ENCODE measurements around the gene SLC29A4. TPM values are rescaled to one million over a fixed set of nuclear protein-coding genes. Genes with fewer than 3 reads are reported as not detected.
A peak's percentile ranks its signal among the peaks of the same experiment; 100 is the strongest.

SLC29A4 gene
- total and polyA plus RNA-seq, 8 donors: 2.4 to 8.2 (median 3.9) TPM

DNA sequence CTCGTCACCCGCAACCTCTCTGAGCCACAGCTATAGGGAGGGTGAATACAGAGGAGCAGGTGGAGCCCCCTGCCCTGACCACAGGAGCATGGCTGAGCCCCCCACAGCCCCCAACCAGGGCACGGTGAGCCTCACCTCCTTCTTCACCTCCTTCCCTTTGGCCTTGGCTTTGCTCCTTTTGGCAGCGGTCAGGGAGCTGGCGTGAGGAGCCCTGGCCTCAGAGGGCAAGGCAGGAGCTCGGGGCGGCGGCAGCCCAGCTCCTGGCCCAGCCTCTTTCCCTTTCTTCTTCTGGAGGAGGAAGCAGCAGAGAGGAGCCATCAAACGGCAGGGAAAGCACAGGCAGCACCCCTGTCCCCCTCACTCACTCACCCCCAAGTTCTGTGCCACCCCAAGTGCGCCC, 42.2 kb downstream of the SLC29A4 start:
- peaks cover 57 to 100% (median 97%) of the 10 kb centered on the region in 4 donors for H3K36me3 ChIP-seq
- no peak overlapping the region for H3K4me3 ChIP-seq
- H3K4me1 ChIP-seq: no peaks in the 10 kb centered on the region
- WGBS, 5 donors: 90 to 95% (median 93%) methylated on average over 9 to 10 of the region's 10 CpGs
- H3K9me3 ChIP-seq: no peaks in the 10 kb centered on the region
- no peak overlapping the region for H3K27ac ChIP-seq
- no peaks in the 10 kb centered on the region for H3K27me3 ChIP-seq
- DNase-seq: no peak
- intact Hi-C loops (cut with DNase I; ENCODE audit: low total_unique reads): no loop called here
- TF ChIP-seq EP300 (IDR thresholded peaks at IDR 0.05) (no peak), POLR2AphosphoS5 (IDR thresholded peaks at IDR 0.05) (no peak), POLR2A (IDR thresholded peaks at IDR 0.05) (no peak)
- TF ChIP-seq, protein P1, sequence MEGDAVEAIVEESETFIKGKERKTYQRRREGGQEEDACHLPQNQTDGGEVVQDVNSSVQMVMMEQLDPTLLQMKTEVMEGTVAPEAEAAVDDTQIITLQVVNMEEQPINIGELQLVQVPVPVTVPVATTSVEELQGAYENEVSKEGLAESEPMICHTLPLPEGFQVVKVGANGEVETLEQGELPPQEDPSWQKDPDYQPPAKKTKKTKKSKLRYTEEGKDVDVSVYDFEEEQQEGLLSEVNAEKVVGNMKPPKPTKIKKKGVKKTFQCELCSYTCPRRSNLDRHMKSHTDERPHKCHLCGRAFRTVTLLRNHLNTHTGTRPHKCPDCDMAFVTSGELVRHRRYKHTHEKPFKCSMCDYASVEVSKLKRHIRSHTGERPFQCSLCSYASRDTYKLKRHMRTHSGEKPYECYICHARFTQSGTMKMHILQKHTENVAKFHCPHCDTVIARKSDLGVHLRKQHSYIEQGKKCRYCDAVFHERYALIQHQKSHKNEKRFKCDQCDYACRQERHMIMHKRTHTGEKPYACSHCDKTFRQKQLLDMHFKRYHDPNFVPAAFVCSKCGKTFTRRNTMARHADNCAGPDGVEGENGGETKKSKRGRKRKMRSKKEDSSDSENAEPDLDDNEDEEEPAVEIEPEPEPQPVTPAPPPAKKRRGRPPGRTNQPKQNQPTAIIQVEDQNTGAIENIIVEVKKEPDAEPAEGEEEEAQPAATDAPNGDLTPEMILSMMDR (IDR thresholded peaks at IDR 0.05): no peak

DNA sequence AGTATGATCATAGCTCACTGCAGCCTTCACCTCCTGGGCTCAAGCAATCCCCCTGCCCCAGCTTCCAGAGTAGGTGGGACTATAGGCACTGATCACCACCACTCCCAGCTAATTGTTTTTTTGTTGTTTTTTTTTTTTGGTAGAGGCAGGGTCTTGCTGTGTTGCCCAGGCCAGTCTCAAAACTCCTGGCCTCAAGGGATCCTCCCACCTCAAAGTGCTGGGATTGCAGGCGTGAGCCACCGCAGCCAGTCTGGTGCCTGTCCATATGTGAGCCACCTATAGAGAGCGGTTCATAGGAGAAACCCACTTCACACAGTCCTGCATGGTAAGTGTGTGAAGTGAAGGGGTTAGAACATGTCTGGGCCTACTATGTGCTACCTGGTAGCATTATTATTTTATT, 47.5 kb downstream of the SLC29A4 start:
- Histone ChIP-seq H3K27ac (no peak overlapping the region), H3K9me3 (no peaks in the 10 kb centered on the region), H3K4me3 (no peak overlapping the region), H3K36me3 (peaks cover 46 to 97% (median 96%) of the 10 kb centered on the region in 4 donors), H3K27me3 (no peaks in the 10 kb centered on the region), H3K4me1 (peaks cover 0 to 25% (median 9%) of the 10 kb centered on the region in 4 donors)
- intact Hi-C loops (cut with DNase I; ENCODE audit: low total_unique reads): no loop called here
- DNase-seq: no peak
- 96 to 100% (median 100%) methylated on average over 3 of the region's 3 CpGs for WGBS, 5 donors
- TF ChIP-seq EP300 (IDR thresholded peaks at IDR 0.05) (no peak), POLR2AphosphoS5 (IDR thresholded peaks at IDR 0.05) (no peak), POLR2A (IDR thresholded peaks at IDR 0.05) (no peak)
- TF ChIP-seq, protein P1 (IDR thresholded peaks at IDR 0.05): no peak

DNA sequence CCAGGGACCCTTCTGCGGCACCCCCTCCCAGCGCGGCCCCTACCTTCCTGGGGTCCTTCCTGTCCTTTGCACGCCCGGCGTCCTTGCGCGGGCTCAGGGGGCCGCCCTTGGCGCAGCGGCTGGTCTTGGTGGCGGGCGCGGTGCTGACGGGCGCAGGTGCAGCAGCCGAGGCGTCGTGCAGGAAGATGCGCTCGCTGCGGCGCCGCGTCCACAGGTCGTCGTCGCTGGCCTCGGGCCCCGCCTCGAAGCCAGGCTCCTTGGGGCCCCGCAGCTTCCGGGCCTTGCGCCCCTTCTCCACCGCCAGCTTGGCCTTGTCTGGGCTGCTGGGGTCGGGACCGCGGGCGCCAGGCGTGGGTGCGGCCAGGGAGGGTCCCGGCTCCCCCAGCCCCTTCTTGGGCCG, 49.8 kb downstream of the SLC29A4 start:
- intact Hi-C loops (cut with DNase I; ENCODE audit: low total_unique reads): no loop called here
- WGBS, 5 donors: 84 to 92% (median 90%) methylated on average over 12 to 43 of the region's 43 CpGs
- peaks cover 0 to 25% (median 9%) of the 10 kb centered on the region in 4 donors for H3K4me1 ChIP-seq
- peaks cover 0 to 12% (median 8%) of the 10 kb centered on the region in 4 donors for H3K9me3 ChIP-seq
- H3K27ac ChIP-seq: no peak overlapping the region
- TF ChIP-seq, protein P1 (IDR thresholded peaks at IDR 0.05): no peak
- TF ChIP-seq POLR2A (IDR thresholded peaks at IDR 0.05) (no peak), EP300 (IDR thresholded peaks at IDR 0.05) (no peak), POLR2AphosphoS5 (IDR thresholded peaks at IDR 0.05) (no peak)
- H3K27me3 ChIP-seq: no peaks in the 10 kb centered on the region
- no peak for DNase-seq
- H3K36me3 ChIP-seq: peaks cover 57 to 97% (median 97%) of the 10 kb centered on the region in 4 donors
- no peak overlapping the region for H3K4me3 ChIP-seq

DNA sequence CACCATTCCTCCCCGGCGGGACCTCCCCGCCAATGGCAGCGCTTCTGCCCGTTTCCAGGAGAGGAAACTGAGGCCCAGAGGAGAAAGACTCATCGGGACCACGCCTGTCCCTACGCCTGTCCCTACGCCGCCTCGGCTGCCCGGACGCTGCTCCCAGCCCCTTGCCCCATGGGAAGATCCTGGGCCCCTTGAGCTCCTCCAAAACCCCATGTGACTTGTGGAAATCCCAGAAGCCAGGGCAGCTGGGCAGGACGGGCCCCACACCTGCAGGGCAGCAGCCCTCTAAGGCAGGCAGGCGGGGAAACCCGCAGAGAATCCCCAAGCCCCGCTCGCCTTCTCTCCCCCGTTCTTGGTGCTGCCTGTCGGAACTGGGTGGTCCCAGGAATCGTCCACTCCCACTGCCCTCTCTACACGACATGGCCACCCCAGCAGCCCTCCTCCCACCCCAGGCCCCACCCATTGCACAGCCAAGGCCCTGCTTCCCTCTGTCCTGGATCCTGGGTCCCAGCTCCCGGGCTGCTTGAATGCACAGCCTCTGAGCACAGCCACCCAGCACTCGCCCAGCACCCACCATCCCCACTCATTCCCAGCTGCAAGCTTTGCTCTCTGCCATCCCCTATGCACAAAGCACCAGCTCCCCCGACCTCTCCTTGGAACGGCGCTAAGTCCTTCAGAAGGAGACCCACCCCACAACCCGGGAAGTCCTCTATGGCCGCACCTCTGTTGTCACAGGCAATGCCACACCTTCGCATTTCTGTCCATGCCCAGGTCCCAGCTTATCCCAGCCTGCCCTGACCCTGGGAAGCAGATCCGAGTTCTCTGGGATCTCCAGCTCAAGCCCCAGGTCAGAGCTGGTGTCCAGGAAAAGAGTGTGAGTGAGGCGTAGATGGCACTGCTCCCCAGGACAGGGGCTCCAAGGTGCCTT, 50.6 kb downstream of the SLC29A4 start:
- Histone ChIP-seq H3K36me3 (peaks cover 56 to 97% (median 97%) of the 10 kb centered on the region in 4 donors), H3K27me3 (no peaks in the 10 kb centered on the region), H3K9me3 (peaks cover 0 to 14% (median 8%) of the 10 kb centered on the region in 4 donors), H3K4me1 (peaks cover 0 to 25% (median 9%) of the 10 kb centered on the region in 4 donors), H3K27ac (peak overlapping the region in 1 of 5 donors; percentile 28), H3K4me3 (no peak overlapping the region)
- 71 to 88% (median 83%) methylated on average over 27 to 32 of the region's 32 CpGs for WGBS, 5 donors
- TF ChIP-seq, protein P1 (IDR thresholded peaks at IDR 0.05): no peak
- TF ChIP-seq EP300 (IDR thresholded peaks at IDR 0.05): no peak
- intact Hi-C loops (cut with DNase I; ENCODE audit: low total_unique reads): no loop called here
- DNase-seq: peak in 1 of 2 donors; percentile 68

Measured in stomach (tissue), 9 donors.